ENCODE data around the gene RRBP1. TPM values are rescaled to one million over a fixed set of nuclear protein-coding genes. Genes with fewer than 3 reads are reported as not detected.

RRBP1 gene
- total and polyA plus RNA-seq, 2 of the 4 experiments (the other 2 are of a cell fraction) = 90.2 to 136 TPM

GRCh38 chr20:17727351-17727750, 45.3 kb upstream of the RRBP1 start:
- WGBS, 2 experiments (ENCODE audit: extremely low coverage in 2 of 2, insufficient read length in 1 of 2) = 83% methylated on average over 3 of the region's 10 CpGs; no CpG with 5 or more reads in 1 of the 2 experiments

More at GRCh38 chr20:17727351-17727750, 45.3 kb upstream of the RRBP1 start:
- no peak overlapping the region for H4K8ac ChIP-seq (ENCODE audit: low read depth in 2 of 2, low read length in 2 of 2)
- intact Hi-C loops (cut with micrococcal nuclease) (no loop called here), dilution Hi-C loops (cut with HindIII; ENCODE audit: low sequenced_read_pairs, unreplicated experiment) (no loop called here), in situ Hi-C loops (cut with MboI; ENCODE audit: low sequenced_read_pairs) (no loop called here)
- no peak overlapping the region for H3K56ac ChIP-seq (ENCODE audit: extremely low read depth, insufficient read depth, low read length)
- POLR2A ChIA-PET (ENCODE audit: unreplicated experiment) = no interaction called here
- H3K18ac ChIP-seq (ENCODE audit: low read depth, low read length) = no peak overlapping the region
- H2BK15ac ChIP-seq (ENCODE audit: low read depth, low read length) = no peak overlapping the region
- DNase-seq (no peak), ATAC-seq (ENCODE audit: low read depth) (no peak)
- no peak overlapping the region for H4K5ac ChIP-seq (ENCODE audit: low read depth, low read length)
- no peak overlapping the region for H2AK5ac ChIP-seq (ENCODE audit: low read depth, low read length)
- peaks cover 22% of the 10 kb centered on the region for H3K27me3 ChIP-seq (ENCODE audit: control insufficient read depth, insufficient read depth, low read length)
- no peak overlapping the region for H3K23ac ChIP-seq (ENCODE audit: low read depth, low read length)
- CTCF ChIA-PET = no interaction called here
- no peak overlapping the region for H4K91ac ChIP-seq (ENCODE audit: insufficient read depth, low read depth, low read length)
- H3K9me3 ChIP-seq (ENCODE audit: control insufficient read depth, insufficient read depth, low read length) = no peaks in the 10 kb centered on the region
- no peaks in the 10 kb centered on the region for H3K9me1 ChIP-seq (ENCODE audit: insufficient read depth, low read length)
- H2AFZ ChIP-seq (replicated peaks; ENCODE audit: low read length, poor library complexity) = no peak overlapping the region
- no peak overlapping the region for H3K4me3 ChIP-seq (ENCODE audit: insufficient read depth, low read depth, low read length)
- no peak overlapping the region for H3K9ac ChIP-seq (ENCODE audit: low read depth, low read length)
- TF ChIP-seq RFX5 (IDR thresholded peaks at IDR 0.05; ENCODE audit: low read depth, low read length) (no peak), USF2 (IDR thresholded peaks at IDR 0.05; ENCODE audit: low read depth, low read length) (no peak), ELK1 (IDR thresholded peaks at IDR 0.05; ENCODE audit: borderline replicate concordance, low read depth, low read length) (no peak), MAZ (IDR thresholded peaks at IDR 0.05; ENCODE audit: borderline replicate concordance, low read depth, low read length) (no peak), CEBPB (IDR thresholded peaks at IDR 0.05; ENCODE audit: low read depth, low read length) (no peak), MXI1 (IDR thresholded peaks at IDR 0.05; ENCODE audit: borderline replicate concordance, low read depth, low read length) (no peak)
- H3K4me1 ChIP-seq (ENCODE audit: control insufficient read depth, insufficient read depth, low read length) = 0 out of 2 replicates have a peak, but pooled peaks cover 2% of the 10 kb centered on the region
- H4K20me1 ChIP-seq (ENCODE audit: insufficient read depth, low read length) = no peaks in the 10 kb centered on the region
- H3K36me3 ChIP-seq (ENCODE audit: control insufficient read depth, insufficient read depth, low read length) = no peaks in the 10 kb centered on the region
- no peak overlapping the region for H3K4me2 ChIP-seq (ENCODE audit: low read depth, low read length)
- BruUV-seq (replicated peaks) = no TSS peak
- no peak overlapping the region for H3K4ac ChIP-seq (ENCODE audit: low read depth, low read length)
- no peak overlapping the region for H2BK120ac ChIP-seq (ENCODE audit: low read depth, low read length)
- no peak overlapping the region for H2BK20ac ChIP-seq (ENCODE audit: low read depth, low read length)
- H2AK9ac ChIP-seq (replicated peaks; ENCODE audit: low read depth, low read length, poor library complexity) = no peak overlapping the region
- no peaks in the 10 kb centered on the region for H3K79me1 ChIP-seq (ENCODE audit: low read depth in 1 of 2, low read length in 2 of 2)
- H3K27ac ChIP-seq (ENCODE audit: insufficient read depth, low read length) = no peak overlapping the region
- no peak overlapping the region for H2BK5ac ChIP-seq (ENCODE audit: low read depth, low read length, poor library complexity, severe bottlenecking)
- no peak overlapping the region for H3K14ac ChIP-seq (replicated peaks; ENCODE audit: low read depth, low read length)
